MM.1S (cell line): ENCODE measurements around the gene IRGQ.

Experiments used
- EZH2 ChIP-seq: fragments of 300-600 bp; sonication (generic); optimal IDR thresholded peaks from 2 replicates; pipeline ENCODE3; 2017; ENCODE audit warnings: low read depth, mild to moderate bottlenecking, antibody characterized with exemption, low read length, mixed read lengths
- TF ChIP-seq, protein P1 (sequence below): fragments of 300-600 bp; sonication (generic); IDR thresholded peaks from 2 replicates; pipeline ENCODE4 v1.5.1; 2016; ENCODE audit warnings: antibody characterized with exemption, low read length, mixed read lengths

DNA sequence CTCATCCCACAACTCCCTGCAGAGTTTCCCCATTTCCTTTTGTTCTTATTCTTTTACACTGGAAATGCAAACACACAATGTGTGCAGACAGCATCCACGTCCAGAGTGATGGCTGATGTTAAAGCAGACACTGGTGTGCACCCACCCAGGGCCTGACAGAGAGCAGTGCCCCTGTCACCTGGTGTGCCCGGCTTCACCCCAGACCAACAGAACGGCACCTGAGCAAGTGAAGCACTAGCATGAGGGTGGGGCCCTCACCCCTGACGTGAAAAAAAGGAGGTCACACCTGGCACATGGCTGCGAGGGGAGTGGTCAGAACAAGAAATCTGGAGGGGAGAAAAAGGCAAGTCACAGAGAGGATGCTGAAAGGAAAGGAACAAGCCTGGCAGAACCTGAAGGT is 50.7 kb downstream of the IRGQ start:
- TF ChIP-seq, protein P1, sequence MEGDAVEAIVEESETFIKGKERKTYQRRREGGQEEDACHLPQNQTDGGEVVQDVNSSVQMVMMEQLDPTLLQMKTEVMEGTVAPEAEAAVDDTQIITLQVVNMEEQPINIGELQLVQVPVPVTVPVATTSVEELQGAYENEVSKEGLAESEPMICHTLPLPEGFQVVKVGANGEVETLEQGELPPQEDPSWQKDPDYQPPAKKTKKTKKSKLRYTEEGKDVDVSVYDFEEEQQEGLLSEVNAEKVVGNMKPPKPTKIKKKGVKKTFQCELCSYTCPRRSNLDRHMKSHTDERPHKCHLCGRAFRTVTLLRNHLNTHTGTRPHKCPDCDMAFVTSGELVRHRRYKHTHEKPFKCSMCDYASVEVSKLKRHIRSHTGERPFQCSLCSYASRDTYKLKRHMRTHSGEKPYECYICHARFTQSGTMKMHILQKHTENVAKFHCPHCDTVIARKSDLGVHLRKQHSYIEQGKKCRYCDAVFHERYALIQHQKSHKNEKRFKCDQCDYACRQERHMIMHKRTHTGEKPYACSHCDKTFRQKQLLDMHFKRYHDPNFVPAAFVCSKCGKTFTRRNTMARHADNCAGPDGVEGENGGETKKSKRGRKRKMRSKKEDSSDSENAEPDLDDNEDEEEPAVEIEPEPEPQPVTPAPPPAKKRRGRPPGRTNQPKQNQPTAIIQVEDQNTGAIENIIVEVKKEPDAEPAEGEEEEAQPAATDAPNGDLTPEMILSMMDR = no peak
- TF ChIP-seq EZH2 = no peak
